IMR-90 (cell line): ENCODE results near the gene HFE. TPM values are rescaled to one million over a fixed set of nuclear protein-coding genes. Genes with fewer than 3 reads are reported as not detected.

Experiments used
- ATAC-seq: fragments of 200-7000 bp; cut with Tn5 transposase; 2 replicates; pipeline ENCODE4 v1.9.1; 2020; ENCODE audit warnings: low read depth, mild to moderate bottlenecking, moderate library complexity
- BruUV-seq: library from RNA; stranded (reverse); fragments of 400-500 nt; replicated peaks from 2 replicates; lab custom pipeline; 2021; lab: Mats Ljungman, UMichigan
- CTCF ChIA-PET: fragments of 300-600 bp; formaldehyde crosslinking; extraction: SDS; loops from one replicate; lab custom pipeline; 2021; ENCODE audit warnings: antibody characterized with exemption; lab: Yijun Ruan, JAX
- POLR2A ChIA-PET: fragments of 300-600 bp; sonication (Branson Sonifier 250); formaldehyde crosslinking; loops from one replicate; lab custom pipeline; 2022; ENCODE audit warnings: antibody characterized with exemption; ENCODE audit not compliant: unreplicated experiment; lab: Charles Lee
- DNase-seq: peaks from one replicate; pipeline ENCODE4 v3.0.0; 2013
- H2AFZ ChIP-seq: replicated peaks from 2 replicates; pipeline ENCODE3; 2013; ENCODE audit warnings: low read length, mild to moderate bottlenecking; ENCODE audit not compliant: poor library complexity
- H2AK5ac ChIP-seq: 2 replicates; pipeline ENCODE4 v1.6.1; 2013; ENCODE audit warnings: low read depth, low read length, inconsistent platforms
- H2AK9ac ChIP-seq: replicated peaks from 2 replicates; pipeline ENCODE3; 2013; ENCODE audit warnings: mild to moderate bottlenecking, low read depth, low read length, moderate library complexity; ENCODE audit not compliant: poor library complexity
- H2BK120ac ChIP-seq: 2 replicates; pipeline ENCODE4 v1.6.1; 2013; ENCODE audit warnings: low read depth, low read length, inconsistent platforms
- H2BK15ac ChIP-seq: 3 replicates; pipeline ENCODE4 v1.6.1; 2013; ENCODE audit warnings: low read depth, low read length, inconsistent platforms
- H2BK20ac ChIP-seq: 2 replicates; pipeline ENCODE4 v1.6.1; 2013; ENCODE audit warnings: low read depth, mild to moderate bottlenecking, inconsistent platforms, low read length, moderate library complexity
- H2BK5ac ChIP-seq: 2 replicates; pipeline ENCODE4 v1.6.1; 2013; ENCODE audit warnings: mild to moderate bottlenecking, low read depth, low read length, inconsistent platforms; ENCODE audit not compliant: poor library complexity, severe bottlenecking
- H3K14ac ChIP-seq: replicated peaks from 2 replicates; pipeline ENCODE4 v1.6.1; 2013; ENCODE audit warnings: low read depth, low read length, inconsistent platforms
- H3K18ac ChIP-seq: 2 replicates; pipeline ENCODE4 v1.6.1; 2013; ENCODE audit warnings: low read depth, low read length, control low read depth
- H3K23ac ChIP-seq: 2 replicates; pipeline ENCODE4 v1.6.1; 2013; ENCODE audit warnings: low read depth, low read length, inconsistent platforms
- H3K27ac ChIP-seq: 2 replicates; pipeline ENCODE4 v1.5.1; 2013; ENCODE audit warnings: mild to moderate bottlenecking, control low read depth, low read length; ENCODE audit not compliant: insufficient read depth
- H3K27me3 ChIP-seq: 2 replicates; pipeline ENCODE4 v1.6.1; 2013; ENCODE audit warnings: low read length; ENCODE audit not compliant: control insufficient read depth, insufficient read depth
- H3K36me3 ChIP-seq: 2 replicates; pipeline ENCODE4 v1.6.1; 2013; ENCODE audit warnings: low read length, mixed read lengths; ENCODE audit not compliant: control insufficient read depth, insufficient read depth
- H3K4ac ChIP-seq: 2 replicates; pipeline ENCODE4 v1.6.1; 2013; ENCODE audit warnings: low read depth, low read length, inconsistent platforms
- H3K4me1 ChIP-seq: 2 replicates; pipeline ENCODE4 v1.6.1; 2013; ENCODE audit warnings: low read length, mixed read lengths; ENCODE audit not compliant: control insufficient read depth, insufficient read depth
- H3K4me2 ChIP-seq: 2 replicates; pipeline ENCODE4 v1.6.1; 2013; ENCODE audit warnings: low read depth, mild to moderate bottlenecking, control low read depth, low read length, moderate library complexity
- H3K4me3 ChIP-seq: 2 replicates; pipeline ENCODE4 v1.5.1; 2013; ENCODE audit warnings: low read depth, mild to moderate bottlenecking, control low read depth, low read length, moderate library complexity; ENCODE audit not compliant: insufficient read depth
- H3K56ac ChIP-seq: 2 replicates; pipeline ENCODE4 v1.6.1; 2013; ENCODE audit warnings: low read length, inconsistent platforms; ENCODE audit not compliant: insufficient read depth; ENCODE audit errors: extremely low read depth
- H3K79me1 ChIP-seq, 2 experiments: 2 replicates each; pipeline ENCODE4 v1.6.1; 2013; ENCODE audit warnings: low read length in 2 of 2, inconsistent platforms in 1 of 2, low read depth in 1 of 2
- H3K9ac ChIP-seq: 2 replicates; pipeline ENCODE4 v1.6.1; 2013; ENCODE audit warnings: low read depth, low read length, control low read depth
- H3K9me1 ChIP-seq: 2 replicates; pipeline ENCODE4 v1.6.1; 2013; ENCODE audit warnings: low read length, inconsistent platforms; ENCODE audit not compliant: insufficient read depth
- H3K9me3 ChIP-seq: 2 replicates; pipeline ENCODE4 v1.6.1; 2013; ENCODE audit warnings: low read length; ENCODE audit not compliant: control insufficient read depth, insufficient read depth
- H4K20me1 ChIP-seq: 2 replicates; pipeline ENCODE4 v1.6.1; 2013; ENCODE audit warnings: low read length, inconsistent platforms; ENCODE audit not compliant: insufficient read depth
- H4K5ac ChIP-seq: 2 replicates; pipeline ENCODE4 v1.6.1; 2013; ENCODE audit warnings: mild to moderate bottlenecking, low read depth, low read length, control low read depth
- H4K8ac ChIP-seq, 2 experiments: 2 replicates each; pipeline ENCODE4 v1.6.1; 2013; ENCODE audit warnings: low read depth in 2 of 2, low read length in 2 of 2, control low read depth in 1 of 2, inconsistent platforms in 1 of 2
- H4K91ac ChIP-seq: 2 replicates; pipeline ENCODE4 v1.6.1; 2013; ENCODE audit warnings: low read depth, low read length, inconsistent platforms; ENCODE audit not compliant: insufficient read depth
- BHLHE40 ChIP-seq: fragments of 150-350 bp; IDR thresholded peaks from 2 replicates; pipeline ENCODE4 v1.6.1; 2016; ENCODE audit warnings: mild to moderate bottlenecking, low read depth, low read length
- CEBPB ChIP-seq: IDR thresholded peaks from 2 replicates; pipeline ENCODE4 v1.6.1; 2012; ENCODE audit warnings: low read depth, low read length, improper control_type of control experiment
- CHD1 ChIP-seq: IDR thresholded peaks from 2 replicates; pipeline ENCODE4 v1.6.1; 2012; ENCODE audit warnings: low read depth, low read length, improper control_type of control experiment
- CTCF ChIP-seq: conservative IDR thresholded peaks from 2 replicates; pipeline ENCODE4 v1.5.1; 2012; ENCODE audit warnings: mild to moderate bottlenecking, low read depth, low read length, improper control_type of control experiment
- FOS ChIP-seq: fragments of 150-350 bp; IDR thresholded peaks from 2 replicates; pipeline ENCODE4 v1.6.1; 2016; ENCODE audit warnings: low read depth, low read length
- MAFK ChIP-seq: IDR thresholded peaks from 2 replicates; pipeline ENCODE4 v1.6.1; 2012; ENCODE audit warnings: low read depth, low read length, improper control_type of control experiment
- MAZ ChIP-seq: IDR thresholded peaks from 2 replicates; pipeline ENCODE4 v1.6.1; 2012; ENCODE audit warnings: low read depth, mild to moderate bottlenecking, low read length, improper control_type of control experiment, moderate library complexity, borderline replicate concordance
- MXI1 ChIP-seq: IDR thresholded peaks from 2 replicates; pipeline ENCODE4 v1.6.1; 2012; ENCODE audit warnings: low read depth, mild to moderate bottlenecking, low read length, moderate library complexity, borderline replicate concordance
- NFE2L2 ChIP-seq: fragments of 150-350 bp; IDR thresholded peaks from 2 replicates; pipeline ENCODE4 v1.6.1; 2016; ENCODE audit warnings: low read depth, mild to moderate bottlenecking, low read length
- POLR2A ChIP-seq: IDR thresholded peaks from 2 replicates; pipeline ENCODE4 v1.6.1; 2012; ENCODE audit warnings: mild to moderate bottlenecking, low read depth, low read length
- RAD21 ChIP-seq: IDR thresholded peaks from 2 replicates; pipeline ENCODE4 v1.6.1; 2012; ENCODE audit warnings: low read length, improper control_type of control experiment
- RCOR1 ChIP-seq: IDR thresholded peaks from 2 replicates; pipeline ENCODE4 v1.6.1; 2012; ENCODE audit warnings: mild to moderate bottlenecking, low read length, improper control_type of control experiment; ENCODE audit not compliant: insufficient replicate concordance
- RFX5 ChIP-seq: IDR thresholded peaks from 2 replicates; pipeline ENCODE4 v1.8.0; 2012; ENCODE audit warnings: low read depth, mild to moderate bottlenecking, low read length, moderate library complexity
- SMC3 ChIP-seq: fragments of 150-350 bp; IDR thresholded peaks from 2 replicates; pipeline ENCODE4 v1.6.1; 2016; ENCODE audit warnings: low read depth, mild to moderate bottlenecking, antibody characterized with exemption, low read length, moderate library complexity
- USF2 ChIP-seq: fragments of 150-350 bp; IDR thresholded peaks from 2 replicates; pipeline ENCODE4 v1.6.1; 2017; ENCODE audit warnings: mild to moderate bottlenecking, antibody characterized with exemption, low read length, low read depth
- WGBS, 2 experiments: methylation state at CpG; one replicate each; pipeline versions ENCODE4 v1.1.5 to v1.1.7; 2013; ENCODE audit warnings: missing lambda C conversion rate in 2 of 2; ENCODE audit not compliant: insufficient read length in 1 of 2; ENCODE audit errors: extremely low coverage in 2 of 2; 5-methylcytosine and 5-hydroxymethylcytosine counted together
- dilution Hi-C: fragments of 300-500 bp; cut with HindIII; formaldehyde crosslinking; loops from one replicate; pipeline ENCODE4 v1.14.3; 2018; ENCODE audit warnings: low sequenced_read_pairs; ENCODE audit not compliant: unreplicated experiment
- in situ Hi-C: fragments of 300-500 bp; cut with MboI; formaldehyde crosslinking; loops from 3 replicates; pipeline ENCODE4 v1.14.3; 2019; ENCODE audit warnings: low sequenced_read_pairs, inconsistent platforms, mixed read lengths
- intact Hi-C: fragments of 100-400 bp; cut with micrococcal nuclease; formaldehyde crosslinking; loops from 2 replicates; pipeline ENCODE4 v1.10.0; 2022
- polyA plus RNA-seq, 3 experiments: library from polyadenylated mRNA; depleted of rRNA; stranded (reverse); fragments of >200 nt; gene quantifications; 2 replicates each; pipeline ENCODE4 v1.2.3, GENCODE V29; 2012; ENCODE audit warnings: low replicate concordance in 1 of 3
- total RNA-seq: library from RNA; depleted of rRNA; stranded (reverse); fragments of >200 nt; gene quantifications from 2 replicates; pipeline ENCODE4 v1.2.3, GENCODE V29; 2012
- TF ChIP-seq, protein P1 (sequence below): fragments of 150-350 bp; IDR thresholded peaks from 2 replicates; pipeline ENCODE4 v1.6.1; 2016; ENCODE audit warnings: low read depth, mild to moderate bottlenecking, low read length, moderate library complexity, borderline replicate concordance

HFE gene
- total and polyA plus RNA-seq, 2 of the 4 experiments (the other 2 are of a cell fraction): 14.9 to 15.7 TPM

- Histone ChIP-seq H2AK5ac (no peak overlapping the region), H2BK20ac (no peak overlapping the region), H3K9me1 (no peaks in the 10 kb centered on the region; the same call in 1 of the 2 replicates), H2BK5ac (no peak overlapping the region), H3K9me3 (no peaks in the 10 kb centered on the region), H3K9ac (no peak overlapping the region), H2AK9ac (no peak overlapping the region), H4K8ac (no peak overlapping the region), H3K4ac (no peak overlapping the region), H4K20me1 (no peaks in the 10 kb centered on the region), H3K56ac (no peak overlapping the region), H3K18ac (no peak overlapping the region), H3K4me3 (no peak overlapping the region), H3K36me3 (peaks cover 8% of the 10 kb centered on the region), H3K14ac (no peak overlapping the region), H3K4me2 (no peak overlapping the region), H2AFZ (no peak overlapping the region), H4K91ac (no peak overlapping the region), H3K79me1 (no peaks in the 10 kb centered on the region), H3K27me3 (no peaks in the 10 kb centered on the region), H3K4me1 (no peaks in the 10 kb centered on the region), H2BK120ac (no peak overlapping the region), H4K5ac (no peak overlapping the region), H3K23ac (no peak overlapping the region), H3K27ac (no peak overlapping the region), H2BK15ac (no peak overlapping the region)
- ChIA-PET POLR2A (no interaction called here), CTCF (no interaction called here)
- in situ Hi-C loops (no loop called here), dilution Hi-C loops (no loop called here), intact Hi-C loops (no loop called here)
- TF ChIP-seq FOS (no peak), CHD1 (no peak), MAFK (no peak), POLR2A (no peak), SMC3 (no peak), BHLHE40 (no peak), RCOR1 (no peak), USF2 (no peak), MXI1 (no peak), RAD21 (no peak), NFE2L2 (no peak), CEBPB (no peak), CTCF (no peak), RFX5 (no peak), MAZ (no peak)
- TF ChIP-seq, protein P1, sequence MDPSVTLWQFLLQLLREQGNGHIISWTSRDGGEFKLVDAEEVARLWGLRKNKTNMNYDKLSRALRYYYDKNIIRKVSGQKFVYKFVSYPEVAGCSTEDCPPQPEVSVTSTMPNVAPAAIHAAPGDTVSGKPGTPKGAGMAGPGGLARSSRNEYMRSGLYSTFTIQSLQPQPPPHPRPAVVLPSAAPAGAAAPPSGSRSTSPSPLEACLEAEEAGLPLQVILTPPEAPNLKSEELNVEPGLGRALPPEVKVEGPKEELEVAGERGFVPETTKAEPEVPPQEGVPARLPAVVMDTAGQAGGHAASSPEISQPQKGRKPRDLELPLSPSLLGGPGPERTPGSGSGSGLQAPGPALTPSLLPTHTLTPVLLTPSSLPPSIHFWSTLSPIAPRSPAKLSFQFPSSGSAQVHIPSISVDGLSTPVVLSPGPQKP: no peak
- no TSS peak for BruUV-seq
- DNase-seq (no peak), ATAC-seq (no peak)
- WGBS, 2 experiments: 100% methylated on average over 1 of the region's 2 CpGs; no CpG with 5 or more reads in 1 of the 2 experiments
Measured at GRCh38 chr6:26142026-26142425, 54.8 kb downstream of the HFE start.
